ENCODE measurements around the gene DNAH14.
A peak's percentile ranks its signal among the peaks of the same experiment; 100 is the strongest.
"Not testable (repeated sequence)": the region's sequence is repeated elsewhere in the genome, so short reads cannot be mapped to it uniquely, and the experiment has no call there.

Gene DNAH14

DNA sequence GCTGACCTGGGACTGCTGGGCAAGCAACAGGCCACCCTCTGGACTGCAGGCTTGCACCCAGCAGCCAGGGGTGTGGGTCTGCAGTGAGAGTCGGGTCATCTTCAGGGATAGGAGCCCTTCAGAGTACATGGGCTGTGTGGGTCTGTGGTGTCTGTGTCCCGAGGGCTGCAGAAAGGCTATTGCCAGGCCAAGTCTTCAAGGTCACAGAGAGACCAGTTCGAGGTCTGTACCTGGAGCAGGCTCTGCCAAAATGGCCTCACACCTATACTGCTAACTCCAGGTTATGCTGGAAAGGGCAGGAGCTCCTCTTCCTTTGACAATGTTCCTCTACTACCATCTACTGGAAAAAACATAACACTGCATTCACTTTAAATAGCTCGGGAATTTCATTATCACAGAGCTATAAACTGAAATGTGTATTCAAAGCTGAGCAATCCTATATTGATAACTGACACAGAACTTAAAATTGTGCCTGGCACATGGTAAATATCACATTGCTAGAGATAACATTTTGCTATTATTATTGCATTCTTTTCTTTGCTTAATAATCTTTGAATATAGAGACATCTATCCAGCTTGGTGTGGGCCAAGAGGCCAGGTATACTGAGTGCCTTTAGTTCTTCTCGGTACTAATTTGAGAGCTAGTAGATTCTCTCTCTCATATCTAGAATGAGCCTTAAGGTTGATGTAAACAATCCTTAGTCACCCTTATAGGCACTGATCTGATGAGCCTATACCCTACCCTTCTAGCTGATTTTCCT, 6.9 kb upstream of the DNAH14 start:
- peak; percentile 51 for DNase-seq

DNA sequence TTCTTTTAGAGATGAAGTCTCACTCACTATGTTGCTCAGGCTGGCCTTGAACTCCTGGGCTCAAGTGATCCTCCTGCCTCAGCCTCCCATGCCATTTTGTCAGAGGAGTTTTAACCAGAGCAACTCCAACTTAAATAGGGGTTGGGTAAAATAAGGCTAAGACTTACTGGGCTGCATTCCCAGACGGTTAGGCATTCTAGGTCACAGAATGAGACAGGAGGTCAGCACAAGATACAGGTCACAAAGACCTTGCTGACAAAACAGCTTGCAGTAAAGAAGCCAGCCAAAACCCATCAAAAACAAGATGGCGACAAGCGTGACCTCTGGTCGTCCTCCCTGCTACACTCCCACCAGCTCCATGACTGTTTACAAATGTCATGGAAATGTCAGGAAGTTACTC, 5.7 kb upstream of the DNAH14 start:
- DNase-seq = peak; percentile 2

DNA sequence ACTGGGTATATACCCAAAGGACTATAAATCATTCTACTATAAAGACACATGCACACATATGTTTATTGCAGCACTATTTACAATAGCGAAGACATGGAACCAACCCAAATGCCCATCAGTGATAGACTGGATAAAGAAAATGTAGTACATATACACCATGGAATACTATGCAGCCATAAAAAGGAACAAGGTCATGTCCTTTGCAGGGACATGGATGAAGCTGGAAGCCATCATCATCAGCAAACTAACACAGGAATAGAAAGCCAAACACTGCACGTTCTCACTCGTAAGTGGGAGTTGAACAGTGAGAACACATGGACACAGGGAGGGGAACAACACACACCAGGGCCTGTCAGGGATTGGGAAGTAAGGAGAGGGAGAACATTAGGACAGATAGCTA, 1.8 kb upstream of the DNAH14 start:
- DNase-seq = not testable (repeated sequence)

DNA sequence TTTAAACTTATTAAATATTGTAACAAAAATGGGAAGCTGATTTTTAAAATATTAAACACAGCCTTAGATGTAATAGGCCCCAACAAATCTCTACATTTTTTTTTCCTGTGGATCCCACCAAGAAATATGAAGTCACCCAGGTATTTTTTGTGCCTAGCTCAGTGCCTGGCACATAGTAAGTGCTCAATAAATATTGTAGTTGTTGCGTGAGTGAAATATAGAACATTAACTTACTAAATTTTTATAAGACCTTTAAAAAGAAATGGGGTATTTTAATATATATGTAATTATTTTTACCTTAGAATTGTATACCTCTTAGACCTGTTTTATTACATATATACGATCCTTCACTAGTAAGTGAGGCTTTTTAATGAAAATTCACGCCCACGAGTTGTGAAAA, 569 bp upstream of the DNAH14 start:
- no peak for DNase-seq

DNA sequence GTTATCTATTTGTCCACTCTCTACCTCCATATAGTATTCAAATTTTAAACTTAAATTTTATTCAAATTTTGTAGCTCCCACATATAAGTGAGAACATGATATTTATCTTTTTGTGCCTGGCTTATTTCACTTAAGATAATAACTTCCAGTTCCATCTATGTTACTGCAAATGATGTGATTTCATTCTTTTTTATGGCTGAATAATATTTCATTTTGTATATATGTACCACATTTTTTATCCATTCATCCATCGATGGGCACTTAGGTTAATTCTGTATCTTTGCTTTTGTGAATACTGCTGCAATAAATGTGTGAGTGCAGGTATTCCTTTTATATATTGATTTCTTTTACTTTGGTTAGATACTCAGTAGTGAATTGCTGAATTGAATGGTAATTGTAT, 2.1 kb downstream of the DNAH14 start:
- DNase-seq = no peak

DNA sequence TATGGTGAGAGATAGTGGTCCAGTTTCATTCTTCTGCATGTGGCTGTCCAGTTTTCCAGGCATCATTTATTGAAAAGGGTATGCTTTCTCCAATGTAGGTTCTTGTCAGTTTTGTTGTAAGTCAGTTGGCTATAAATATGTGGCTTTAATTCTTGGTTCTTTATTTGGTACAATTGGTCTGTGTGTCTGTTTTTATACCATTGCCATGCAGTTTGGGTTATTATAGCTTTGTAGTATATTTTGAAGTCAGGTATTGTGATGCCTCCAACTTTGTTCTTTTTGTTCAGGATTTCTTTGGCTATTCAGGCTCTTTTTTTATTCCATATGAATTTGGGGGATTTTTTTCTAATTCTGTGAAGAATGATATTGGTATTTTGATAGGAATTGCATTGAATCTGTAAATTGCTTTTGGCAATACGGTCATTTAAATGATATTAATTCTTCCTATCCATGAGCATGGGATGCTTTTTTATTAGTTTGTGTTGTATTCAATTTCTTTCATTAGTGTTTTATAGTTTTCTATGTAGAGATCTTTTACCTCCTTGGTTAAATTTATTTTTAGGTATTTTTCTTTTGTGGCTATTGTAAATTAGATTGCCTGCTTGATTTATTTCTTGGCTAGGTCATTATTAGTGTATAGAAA, 3.3 kb downstream of the DNAH14 start:
- no peak for DNase-seq

DNA sequence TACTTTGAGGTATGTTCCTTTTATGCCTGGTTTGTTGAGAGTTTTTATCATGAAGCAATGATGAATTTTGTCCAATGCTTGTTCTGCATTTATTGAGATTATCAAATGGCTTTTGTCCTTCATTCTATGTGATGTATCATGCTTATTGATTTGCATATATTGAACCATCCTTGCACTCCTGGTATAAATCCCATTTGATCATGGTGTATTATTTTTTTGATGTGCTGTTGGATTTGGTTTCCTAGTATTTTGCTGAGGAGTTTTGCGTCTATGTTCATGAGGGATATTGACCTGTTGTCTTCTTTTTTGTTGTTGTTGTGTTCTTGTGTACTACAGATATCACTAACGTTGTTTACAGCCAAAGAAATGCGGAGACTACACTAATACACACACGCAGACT, 4.1 kb downstream of the DNAH14 start:
- DNase-seq = no peak

DNA sequence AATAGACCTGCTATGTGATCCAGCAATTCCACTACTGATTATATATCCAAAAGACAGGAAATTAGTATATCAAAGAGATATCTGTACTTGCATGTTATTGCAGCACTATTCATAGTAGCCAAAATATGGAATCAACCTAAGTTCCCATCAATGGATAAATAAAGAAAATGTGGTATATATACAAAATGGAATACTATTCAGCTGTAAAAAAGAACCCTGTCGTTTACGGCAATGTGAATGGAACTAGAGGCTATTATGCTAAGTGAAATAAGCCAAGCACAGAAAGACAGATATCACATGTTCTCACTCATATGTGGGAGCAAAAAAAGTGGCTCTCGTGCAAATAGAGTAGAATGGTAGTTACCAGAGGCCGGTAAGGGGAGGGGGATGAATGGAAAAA, 9.2 kb downstream of the DNAH14 start:
- no peak for DNase-seq

DNA sequence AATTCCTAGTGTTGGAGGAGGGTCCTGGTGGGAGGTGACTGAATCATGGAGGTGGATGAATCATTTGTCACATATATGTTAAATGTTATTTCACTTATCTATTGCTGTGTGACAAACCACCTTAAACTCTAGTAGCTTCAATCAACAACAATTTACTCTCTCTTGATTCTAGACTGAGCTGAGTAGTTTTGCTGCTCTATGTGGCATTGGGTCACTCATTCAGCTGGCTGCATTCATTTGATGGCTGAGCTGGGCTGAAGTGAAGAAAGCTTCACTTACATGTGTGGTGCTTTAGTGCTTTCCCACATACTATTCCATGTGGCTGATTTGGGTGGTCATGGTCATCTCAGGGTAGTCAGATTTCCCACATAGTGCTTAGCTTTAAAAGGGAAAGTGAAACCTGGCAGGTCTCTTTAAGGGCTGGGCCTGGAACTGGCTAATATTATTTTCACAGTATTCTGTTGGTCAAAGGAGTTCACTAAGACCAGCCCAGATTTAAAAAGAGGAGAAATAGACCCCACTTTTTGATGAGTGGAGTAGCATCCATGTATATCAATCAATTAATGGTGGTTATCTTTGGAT, 10.5 kb downstream of the DNAH14 start:
- no peak for DNase-seq

DNA sequence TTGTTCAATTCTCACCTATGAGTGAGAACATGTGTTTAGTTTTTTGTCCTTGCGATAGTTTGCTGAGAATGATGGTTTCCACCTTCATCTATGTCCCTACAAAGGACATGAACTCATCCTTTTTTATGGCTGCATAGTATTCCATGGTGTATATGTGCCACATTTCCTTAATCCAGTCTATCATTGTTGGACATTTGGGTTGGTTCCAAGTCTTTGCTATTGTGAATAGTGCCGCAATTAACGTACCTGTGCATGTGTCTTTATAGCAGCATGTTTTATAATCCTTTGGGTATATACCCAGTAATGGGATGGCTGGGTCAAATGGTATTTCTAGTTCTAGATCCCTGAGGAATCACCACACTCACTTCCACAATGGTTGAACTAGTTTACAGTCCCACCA, 11.3 kb downstream of the DNAH14 start:
- DNase-seq = not testable (repeated sequence)

DNA sequence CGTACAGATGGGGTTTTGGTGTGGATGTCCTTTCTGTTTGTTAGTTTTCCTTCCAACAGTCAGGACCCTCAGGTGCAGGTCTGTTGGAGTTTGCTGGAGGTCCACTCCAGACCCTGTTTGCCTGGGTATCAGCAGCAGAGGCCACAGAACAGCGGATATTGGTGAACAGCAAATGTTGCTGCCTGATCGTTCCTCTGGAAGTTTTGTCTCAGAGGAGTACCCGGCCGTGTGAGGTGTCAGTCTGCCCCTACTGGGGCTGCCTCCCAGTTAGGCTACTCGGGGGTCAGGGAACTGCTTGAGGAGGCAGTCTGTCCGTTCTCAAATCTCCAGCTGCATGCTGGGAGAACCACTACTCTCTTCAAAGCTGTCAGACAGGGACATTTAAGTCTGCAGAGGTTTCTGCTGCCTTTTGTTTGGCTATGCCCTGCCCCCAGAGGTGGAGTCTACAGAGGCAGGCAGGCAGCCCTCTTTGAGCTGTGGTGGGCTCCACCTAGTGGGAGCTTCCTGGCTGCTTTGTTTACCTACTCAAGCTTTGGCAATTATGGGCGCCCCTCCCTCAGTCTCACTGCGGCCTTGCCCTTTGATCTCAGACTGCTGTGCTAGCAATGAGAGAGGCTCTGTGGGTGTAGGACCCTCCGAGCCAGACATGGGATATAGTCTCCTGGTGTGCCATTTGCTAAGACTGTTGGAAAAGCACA, 16.3 kb downstream of the DNAH14 start:
- not testable (repeated sequence) for DNase-seq

DNA sequence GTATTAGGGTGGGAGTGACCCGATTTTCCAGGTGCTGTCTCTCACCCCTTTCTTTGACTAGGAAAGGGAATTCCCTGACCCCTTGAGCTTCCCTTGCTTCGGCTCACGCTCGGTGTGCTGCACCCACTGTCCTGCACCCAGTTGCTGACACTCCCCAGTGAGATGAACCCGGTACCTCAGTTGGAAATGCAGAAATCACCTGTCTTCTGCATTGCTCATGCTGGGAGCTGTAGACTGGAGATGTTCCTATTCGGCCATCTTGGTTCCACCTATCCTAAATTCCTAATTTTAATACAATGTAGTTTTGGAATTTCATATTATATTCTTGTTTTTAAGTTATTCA, 16.8 kb downstream of the DNAH14 start:
- not testable (repeated sequence) for DNase-seq

DNA sequence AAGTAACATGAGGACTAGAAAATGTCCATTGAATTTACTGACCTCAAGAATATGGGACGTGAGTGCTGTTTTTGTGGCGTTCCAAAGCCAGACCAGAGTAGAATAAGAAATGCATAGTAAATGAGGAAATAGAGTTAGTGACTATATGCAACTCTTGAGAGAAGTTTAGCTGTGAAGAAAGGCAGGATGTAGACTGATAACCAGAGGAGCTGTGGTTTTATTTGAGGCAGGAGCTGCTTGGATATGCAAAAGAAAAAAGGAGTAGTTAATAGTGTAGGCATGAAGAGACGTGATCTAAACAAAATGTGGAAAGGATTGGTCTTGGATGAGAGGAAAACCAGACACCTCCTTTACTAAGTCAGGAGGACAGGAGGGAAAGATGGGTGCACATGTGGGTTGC, 28.2 kb downstream of the DNAH14 start:
- DNase-seq = no peak

DNA sequence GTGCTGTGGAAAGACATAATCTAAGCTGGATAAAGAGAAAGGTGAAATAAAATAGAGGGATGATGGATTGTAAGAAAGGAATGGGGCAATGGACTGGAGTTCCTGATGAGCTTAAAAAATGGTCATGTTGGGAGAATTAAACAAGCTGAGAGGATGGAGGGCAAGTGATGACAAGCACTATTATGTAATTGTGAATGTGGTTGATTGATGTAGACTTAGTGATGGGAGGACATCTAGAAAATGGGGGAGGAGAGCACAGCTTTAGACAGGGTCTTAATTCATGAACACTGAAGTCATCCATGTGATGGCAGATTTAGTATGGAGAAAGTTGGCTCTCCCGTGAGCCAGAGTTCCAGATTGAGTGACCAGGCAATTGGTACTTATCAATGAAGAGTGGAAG, 29.0 kb downstream of the DNAH14 start:
- no peak for DNase-seq

DNA sequence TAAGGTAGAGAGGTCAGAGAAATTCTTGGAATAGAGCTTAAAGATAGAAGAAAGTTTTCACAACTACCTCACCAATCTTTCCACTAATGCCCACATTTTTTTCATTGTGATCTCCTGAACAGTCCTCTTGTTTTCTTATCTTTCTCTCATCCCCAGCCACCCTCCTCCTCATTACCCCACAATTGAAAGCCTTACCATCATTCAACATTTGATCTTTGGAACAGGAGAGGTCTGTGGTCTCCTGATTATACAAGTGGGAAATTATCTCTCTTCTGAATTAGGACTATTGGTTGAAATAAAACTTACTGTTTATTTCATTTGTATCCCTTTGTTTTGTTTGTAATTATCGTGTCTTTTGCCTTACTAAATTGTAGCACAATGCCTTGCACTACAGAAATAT, 29.6 kb downstream of the DNAH14 start:
- no peak for DNase-seq

DNA sequence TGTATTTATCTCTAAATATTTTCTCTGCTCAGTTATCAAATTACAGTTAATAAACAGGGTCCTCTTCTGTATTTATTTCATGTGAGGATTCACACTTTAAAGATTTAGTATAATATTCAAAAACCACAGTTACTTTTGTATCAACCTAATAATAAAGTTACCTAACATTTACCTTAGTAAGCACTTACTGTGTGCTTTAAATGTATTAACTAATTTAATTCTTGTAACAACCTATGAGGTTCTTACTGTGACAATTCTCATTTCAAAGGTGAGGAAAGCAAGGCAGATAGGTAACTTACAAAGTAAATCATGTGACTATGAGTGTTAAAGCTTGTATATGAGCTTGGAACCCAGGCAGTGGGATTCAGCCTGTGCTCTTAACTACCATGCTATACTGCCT, 30.2 kb downstream of the DNAH14 start:
- DNase-seq = no peak

DNA sequence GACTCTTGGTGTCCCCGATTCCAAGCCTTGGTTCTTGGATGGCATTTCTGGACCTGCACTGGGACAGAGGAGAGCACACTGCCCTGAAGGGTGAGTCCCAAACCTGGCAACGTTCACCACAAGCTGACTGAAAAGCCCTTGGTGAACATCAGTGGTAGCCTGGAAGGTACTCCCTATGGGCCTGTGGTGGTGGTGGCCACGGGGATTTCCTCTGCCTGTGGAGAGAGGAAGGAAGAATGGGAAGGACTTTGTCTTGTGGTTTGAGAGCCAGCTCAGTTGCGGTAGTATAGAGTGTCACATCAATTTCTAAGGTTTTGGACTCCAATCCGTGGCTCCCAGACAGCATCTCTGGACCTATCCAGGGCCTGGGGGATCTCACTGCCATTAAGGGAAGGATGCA, 50.7 kb downstream of the DNAH14 start:
- DNase-seq = no peak

DNA sequence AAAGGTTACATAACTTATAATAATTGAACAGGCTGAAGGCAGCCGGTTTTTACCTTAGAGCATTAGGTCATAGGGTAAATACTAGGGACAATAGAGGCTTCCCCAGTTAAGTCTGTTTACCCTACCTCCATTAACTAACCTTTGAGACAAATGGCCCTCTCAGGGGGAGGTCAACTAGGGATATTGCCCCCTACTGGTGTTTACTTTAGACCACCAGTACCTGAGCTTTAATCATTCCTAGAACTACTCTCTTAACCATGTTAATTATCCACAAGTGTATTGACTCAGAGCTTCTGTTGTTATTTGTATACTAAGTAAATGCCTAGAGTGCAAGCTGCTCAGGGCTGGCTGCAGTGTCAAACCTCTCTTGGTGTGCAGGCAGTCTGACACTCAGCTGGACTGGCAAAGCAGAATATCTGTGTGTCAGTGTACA, 52.5 kb downstream of the DNAH14 start:
- DNase-seq = not testable (repeated sequence)

DNA sequence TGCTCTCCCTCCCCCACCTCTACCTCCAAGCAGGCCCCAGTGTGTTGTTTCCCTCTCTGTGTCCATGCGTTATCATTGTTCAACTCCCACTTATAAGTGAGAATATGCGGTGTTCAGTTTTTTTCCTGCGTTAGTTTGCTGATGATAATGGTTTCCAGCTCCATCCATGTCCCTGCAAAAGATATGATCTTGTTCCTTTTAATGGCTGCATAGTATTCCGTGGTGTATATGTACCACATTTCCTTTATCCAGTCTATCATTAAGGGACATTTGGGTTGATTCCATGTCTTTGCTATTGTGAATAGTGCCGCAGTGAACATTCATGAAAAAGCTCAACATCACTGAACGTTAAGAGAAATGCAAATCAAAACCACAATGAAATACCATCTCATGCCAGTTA, 58.6 kb downstream of the DNAH14 start:
- no peak for DNase-seq

DNA sequence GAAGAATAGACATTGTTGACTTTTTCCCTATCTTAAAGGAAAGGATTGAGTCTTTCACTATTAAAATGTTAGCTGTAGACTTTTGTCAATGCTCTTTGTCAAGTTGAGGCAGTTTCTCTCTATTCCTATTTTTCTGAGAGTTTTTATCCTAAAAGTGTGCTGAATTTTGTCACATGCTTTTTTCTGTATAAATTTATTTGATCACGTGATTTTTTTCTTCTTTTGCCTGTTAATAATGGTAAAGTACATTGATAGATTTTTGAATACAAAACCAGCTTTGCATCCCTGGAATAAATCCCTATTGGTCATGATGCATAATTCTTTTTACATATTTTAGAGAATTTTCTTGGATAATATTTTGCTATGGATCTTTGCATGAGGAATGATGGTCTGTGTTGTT, 60.1 kb downstream of the DNAH14 start:
- DNase-seq = no peak

DNA sequence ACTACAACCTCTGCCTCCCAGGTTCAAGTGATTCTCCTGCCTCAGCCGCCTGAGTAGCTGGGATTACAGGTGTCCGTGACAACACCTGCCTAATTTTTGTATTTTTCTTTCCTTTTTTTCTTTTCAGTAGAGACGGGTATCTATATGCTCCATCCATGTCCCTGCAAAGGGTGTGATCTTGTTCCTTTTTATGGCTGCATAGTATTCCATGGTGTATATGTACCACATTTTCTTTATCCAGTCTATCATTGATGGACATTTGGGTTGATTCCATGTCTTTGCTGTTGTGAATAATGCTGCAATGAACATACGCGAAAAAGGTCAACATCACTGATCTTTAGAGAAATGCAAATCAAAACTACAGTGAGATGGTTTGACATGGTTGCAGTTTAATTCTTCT, 62.1 kb downstream of the DNAH14 start:
- not testable (repeated sequence) for DNase-seq

DNA sequence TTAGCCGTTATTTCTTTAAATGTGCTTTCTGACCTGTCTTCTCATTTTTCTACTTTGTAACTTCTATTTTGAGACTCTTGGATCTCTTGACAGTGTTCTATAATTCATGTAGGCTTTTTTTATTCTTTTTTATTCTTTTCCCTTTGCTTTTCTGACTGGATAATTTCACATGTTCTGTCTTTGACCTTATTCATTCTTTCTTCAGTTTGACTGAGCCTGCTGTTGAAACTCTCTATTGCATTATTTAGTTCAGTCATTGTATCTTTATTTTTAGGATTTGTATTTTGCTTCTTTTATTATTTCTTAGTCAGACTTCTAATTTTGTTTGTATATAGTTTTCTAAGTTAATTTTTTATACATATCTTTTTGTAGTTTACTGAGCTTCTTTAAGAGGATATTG, 66.1 kb downstream of the DNAH14 start:
- DNase-seq = no peak

DNA sequence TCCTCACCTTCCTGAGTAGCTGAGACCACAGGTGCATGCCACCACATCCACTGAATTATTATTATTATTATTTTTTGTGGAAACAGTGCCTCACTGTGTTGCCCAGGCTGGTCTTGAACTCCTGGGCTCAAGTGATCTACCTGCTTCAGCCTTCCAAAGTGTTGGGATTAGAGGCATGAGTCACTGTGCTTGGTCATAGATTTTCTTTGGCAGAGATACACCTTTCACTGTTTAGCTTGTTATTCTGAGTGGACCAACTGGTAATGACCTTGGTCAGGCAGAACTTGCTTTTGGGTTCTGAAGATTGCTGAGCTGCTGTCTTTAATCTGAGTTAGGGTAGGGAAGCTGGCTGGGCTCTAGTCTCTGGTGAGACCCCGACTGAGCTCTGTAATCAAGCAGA, 66.8 kb downstream of the DNAH14 start:
- DNase-seq = no peak

DNA sequence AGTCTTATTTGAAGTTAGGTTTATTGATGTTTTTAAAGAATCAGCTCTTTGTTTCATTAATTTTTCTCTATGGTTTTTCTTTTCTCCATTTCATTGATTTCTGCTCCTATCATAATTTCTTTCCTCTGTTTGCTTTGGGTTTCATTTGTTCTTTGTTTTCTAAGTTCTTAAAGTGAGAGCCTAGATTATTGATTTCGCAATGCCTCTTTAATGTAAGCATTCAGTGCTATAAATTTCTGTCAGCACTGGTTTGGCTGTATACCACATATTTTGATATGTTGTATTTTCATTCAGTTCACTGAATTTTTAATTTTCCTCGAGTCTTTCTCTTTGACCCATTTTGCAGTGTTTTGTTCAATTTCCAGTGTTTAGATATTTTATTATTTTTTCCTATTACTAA, 68.7 kb downstream of the DNAH14 start:
- no peak for DNase-seq

Measured in fibroblast of upper back skin (primary cell).